Astrocyte (in vitro differentiated cells and primary cell): ENCODE results near the gene TRIP13.

Source experiments
- EZH2 ChIP-seq: IDR thresholded peaks from 2 replicates; pipeline ENCODE4 v1.6.1; 2012; ENCODE audit warnings: mild to moderate bottlenecking, low read length, inconsistent platforms; ENCODE audit not compliant: insufficient read depth
- TF ChIP-seq, protein P1 (sequence below): IDR thresholded peaks from 2 replicates; pipeline ENCODE4 v1.5.1; 2011; ENCODE audit warnings: low read depth, mild to moderate bottlenecking, inconsistent platforms, low read length, moderate library complexity; ENCODE audit not compliant: insufficient read depth

DNA sequence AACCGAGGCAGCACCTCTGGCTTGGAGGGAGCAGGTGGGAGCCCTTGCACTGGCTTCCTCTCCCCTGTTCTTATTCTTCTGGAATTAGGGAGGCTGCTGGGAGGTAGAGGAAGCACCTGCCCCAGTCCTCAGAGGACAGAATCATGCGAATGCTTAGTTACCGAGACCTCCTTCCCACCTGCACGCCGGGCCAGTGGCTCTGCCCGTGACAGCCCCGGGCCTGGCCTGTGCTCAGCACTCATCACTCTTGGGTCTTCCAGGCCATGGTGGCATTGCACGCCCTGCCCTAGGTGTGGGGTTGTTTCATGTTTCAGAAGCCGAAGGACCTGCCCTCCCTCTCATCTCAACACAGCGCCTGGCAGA is 70.6 kb downstream of the TRIP13 start:
- TF ChIP-seq, protein P1, sequence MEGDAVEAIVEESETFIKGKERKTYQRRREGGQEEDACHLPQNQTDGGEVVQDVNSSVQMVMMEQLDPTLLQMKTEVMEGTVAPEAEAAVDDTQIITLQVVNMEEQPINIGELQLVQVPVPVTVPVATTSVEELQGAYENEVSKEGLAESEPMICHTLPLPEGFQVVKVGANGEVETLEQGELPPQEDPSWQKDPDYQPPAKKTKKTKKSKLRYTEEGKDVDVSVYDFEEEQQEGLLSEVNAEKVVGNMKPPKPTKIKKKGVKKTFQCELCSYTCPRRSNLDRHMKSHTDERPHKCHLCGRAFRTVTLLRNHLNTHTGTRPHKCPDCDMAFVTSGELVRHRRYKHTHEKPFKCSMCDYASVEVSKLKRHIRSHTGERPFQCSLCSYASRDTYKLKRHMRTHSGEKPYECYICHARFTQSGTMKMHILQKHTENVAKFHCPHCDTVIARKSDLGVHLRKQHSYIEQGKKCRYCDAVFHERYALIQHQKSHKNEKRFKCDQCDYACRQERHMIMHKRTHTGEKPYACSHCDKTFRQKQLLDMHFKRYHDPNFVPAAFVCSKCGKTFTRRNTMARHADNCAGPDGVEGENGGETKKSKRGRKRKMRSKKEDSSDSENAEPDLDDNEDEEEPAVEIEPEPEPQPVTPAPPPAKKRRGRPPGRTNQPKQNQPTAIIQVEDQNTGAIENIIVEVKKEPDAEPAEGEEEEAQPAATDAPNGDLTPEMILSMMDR: no peak
- TF ChIP-seq EZH2: no peak
